Ishikawa (cell line): Measurements from ENCODE around the gene ADAD2.

Experiments used
- CEBPB ChIP-seq: IDR thresholded peaks from 2 replicates; pipeline ENCODE4 v1.6.1; 2012
- CREB1 ChIP-seq: IDR thresholded peaks from 2 replicates; pipeline ENCODE4 v1.6.1; 2012; ENCODE audit warnings: low read depth
- EGR1 ChIP-seq: IDR thresholded peaks from 2 replicates; pipeline ENCODE4 v1.6.1; 2012
- EP300 ChIP-seq: IDR thresholded peaks from 2 replicates; pipeline ENCODE4 v1.6.1; 2012; ENCODE audit warnings: borderline replicate concordance
- FOXM1 ChIP-seq: IDR thresholded peaks from 2 replicates; pipeline ENCODE4 v1.6.1; 2012; ENCODE audit warnings: low read depth, borderline replicate concordance
- MAX ChIP-seq: IDR thresholded peaks from 2 replicates; pipeline ENCODE4 v1.6.1; 2012
- NFIC ChIP-seq: IDR thresholded peaks from 2 replicates; pipeline ENCODE4 v1.6.1; 2012
- RAD21 ChIP-seq: IDR thresholded peaks from 2 replicates; pipeline ENCODE4 v1.6.1; 2012; ENCODE audit warnings: low read depth
- REST ChIP-seq: IDR thresholded peaks from 2 replicates; pipeline ENCODE4 v1.6.1; 2012; ENCODE audit warnings: low read depth, mild to moderate bottlenecking
- TAF1 ChIP-seq: IDR thresholded peaks from 2 replicates; pipeline ENCODE4 v1.6.1; 2012; ENCODE audit warnings: low read depth, mild to moderate bottlenecking
- TCF12 ChIP-seq: IDR thresholded peaks from 2 replicates; pipeline ENCODE4 v1.6.1; 2012; ENCODE audit warnings: low read depth
- YY1 ChIP-seq: IDR thresholded peaks from 2 replicates; pipeline ENCODE4 v1.6.1; 2012; ENCODE audit warnings: low read depth
- ZBTB7A ChIP-seq: IDR thresholded peaks from 2 replicates; pipeline ENCODE4 v1.6.1; 2012; ENCODE audit warnings: low read depth
- TF ChIP-seq, protein P1 (sequence below): IDR thresholded peaks from 2 replicates; pipeline ENCODE4 v1.6.1; 2012

- TF ChIP-seq REST (no peak), RAD21 (no peak), EP300 (no peak), YY1 (no peak), CEBPB (no peak), CREB1 (no peak), FOXM1 (no peak), NFIC (no peak), TAF1 (no peak), MAX (no peak), TCF12 (no peak), ZBTB7A (no peak), EGR1 (no peak)
- TF ChIP-seq, protein P1, sequence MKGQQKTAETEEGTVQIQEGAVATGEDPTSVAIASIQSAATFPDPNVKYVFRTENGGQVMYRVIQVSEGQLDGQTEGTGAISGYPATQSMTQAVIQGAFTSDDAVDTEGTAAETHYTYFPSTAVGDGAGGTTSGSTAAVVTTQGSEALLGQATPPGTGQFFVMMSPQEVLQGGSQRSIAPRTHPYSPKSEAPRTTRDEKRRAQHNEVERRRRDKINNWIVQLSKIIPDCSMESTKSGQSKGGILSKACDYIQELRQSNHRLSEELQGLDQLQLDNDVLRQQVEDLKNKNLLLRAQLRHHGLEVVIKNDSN = no peak
Measured at GRCh38 chr16:84184775-84185174, 6.2 kb upstream of the ADAD2 start.
